Neural progenitor cell (in vitro differentiated cells): ENCODE results near the gene SLC16A14.

Source experiments
- EZH2 ChIP-seq: fragments of 200-600 bp; sonication (generic); IDR thresholded peaks from 2 replicates; pipeline ENCODE4 v1.6.1; 2017; ENCODE audit warnings: antibody characterized with exemption, mild to moderate bottlenecking, moderate library complexity
- EZH2phosphoT487 ChIP-seq: fragments of 200-600 bp; sonication (generic); IDR thresholded peaks from 2 replicates; pipeline ENCODE4 v1.6.1; 2017; ENCODE audit warnings: antibody characterized with exemption
- TF ChIP-seq, protein P1 (sequence below): fragments of 200-600 bp; sonication (generic); IDR thresholded peaks from 2 replicates; pipeline ENCODE4 v1.5.1; 2017; ENCODE audit warnings: antibody characterized with exemption, mild to moderate bottlenecking

DNA sequence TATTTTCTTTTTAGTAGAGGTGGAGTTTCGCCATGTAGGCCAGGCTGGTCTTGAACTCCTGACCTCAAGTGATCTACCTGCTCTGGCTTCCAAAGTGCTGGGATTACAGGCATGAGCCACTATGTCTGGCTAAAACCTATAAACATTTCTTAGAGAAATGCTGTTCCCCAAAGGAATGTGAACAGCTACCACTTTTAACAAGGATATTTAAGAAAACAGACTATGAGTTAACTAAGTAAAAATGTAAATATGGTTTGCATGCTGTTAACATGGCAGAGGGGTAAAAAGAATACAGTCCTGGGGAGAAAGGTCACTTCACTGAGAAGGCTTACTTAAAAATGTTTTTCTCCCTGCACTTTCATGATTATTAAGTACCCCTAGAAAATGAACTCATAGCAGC is 57.1 kb downstream of the SLC16A14 start:
- TF ChIP-seq, protein P1, sequence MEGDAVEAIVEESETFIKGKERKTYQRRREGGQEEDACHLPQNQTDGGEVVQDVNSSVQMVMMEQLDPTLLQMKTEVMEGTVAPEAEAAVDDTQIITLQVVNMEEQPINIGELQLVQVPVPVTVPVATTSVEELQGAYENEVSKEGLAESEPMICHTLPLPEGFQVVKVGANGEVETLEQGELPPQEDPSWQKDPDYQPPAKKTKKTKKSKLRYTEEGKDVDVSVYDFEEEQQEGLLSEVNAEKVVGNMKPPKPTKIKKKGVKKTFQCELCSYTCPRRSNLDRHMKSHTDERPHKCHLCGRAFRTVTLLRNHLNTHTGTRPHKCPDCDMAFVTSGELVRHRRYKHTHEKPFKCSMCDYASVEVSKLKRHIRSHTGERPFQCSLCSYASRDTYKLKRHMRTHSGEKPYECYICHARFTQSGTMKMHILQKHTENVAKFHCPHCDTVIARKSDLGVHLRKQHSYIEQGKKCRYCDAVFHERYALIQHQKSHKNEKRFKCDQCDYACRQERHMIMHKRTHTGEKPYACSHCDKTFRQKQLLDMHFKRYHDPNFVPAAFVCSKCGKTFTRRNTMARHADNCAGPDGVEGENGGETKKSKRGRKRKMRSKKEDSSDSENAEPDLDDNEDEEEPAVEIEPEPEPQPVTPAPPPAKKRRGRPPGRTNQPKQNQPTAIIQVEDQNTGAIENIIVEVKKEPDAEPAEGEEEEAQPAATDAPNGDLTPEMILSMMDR, result no peak
- TF ChIP-seq EZH2phosphoT487 (no peak), EZH2 (no peak)
